Regular cardiac myocyte (primary cell): ENCODE measurements around the gene CD3E. TPM values are rescaled to one million over a fixed set of nuclear protein-coding genes. Genes with fewer than 3 reads are reported as not detected.

Experiments used
- total RNA-seq: library from RNA; depleted of rRNA; stranded (reverse); fragments of >200 nt; gene quantifications from 2 replicates; pipeline ENCODE4 v1.2.3, GENCODE V29; 2014

Gene CD3E
- not detected in 2 replicates for total RNA-seq

DNA sequence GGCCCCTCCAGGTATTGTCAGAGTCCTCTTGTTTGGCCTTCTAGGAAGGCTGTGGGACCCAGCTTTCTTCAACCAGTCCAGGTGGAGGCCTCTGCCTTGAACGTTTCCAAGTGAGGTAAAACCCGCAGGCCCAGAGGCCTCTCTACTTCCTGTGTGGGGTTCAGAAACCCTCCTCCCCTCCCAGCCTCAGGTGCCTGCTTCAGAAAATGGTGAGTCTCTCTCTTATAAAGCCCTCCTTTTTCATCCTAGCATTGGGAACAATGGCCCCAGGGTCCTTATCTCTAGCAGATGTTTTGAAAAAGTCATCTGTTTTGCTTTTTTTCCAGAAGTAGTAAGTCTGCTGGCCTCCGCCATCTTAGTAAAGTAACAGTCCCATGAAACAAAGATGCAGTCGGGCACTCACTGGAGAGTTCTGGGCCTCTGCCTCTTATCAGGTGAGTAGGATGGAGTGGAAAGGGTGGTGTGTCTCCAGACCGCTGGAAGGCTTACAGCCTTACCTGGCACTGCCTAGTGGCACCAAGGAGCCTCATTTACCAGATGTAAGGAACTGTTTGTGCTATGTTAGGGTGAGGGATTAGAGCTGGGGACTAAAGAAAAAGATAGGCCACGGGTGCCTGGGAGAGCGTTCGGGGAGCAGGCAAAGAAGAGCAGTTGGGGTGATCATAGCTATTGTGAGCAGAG, at the start of gene CD3E:
Gene CD3E (plus strand): TSS at position 163 of the 681 bp plus-strand sequence. CDS start 223 bp downstream, at position 386.

DNA sequence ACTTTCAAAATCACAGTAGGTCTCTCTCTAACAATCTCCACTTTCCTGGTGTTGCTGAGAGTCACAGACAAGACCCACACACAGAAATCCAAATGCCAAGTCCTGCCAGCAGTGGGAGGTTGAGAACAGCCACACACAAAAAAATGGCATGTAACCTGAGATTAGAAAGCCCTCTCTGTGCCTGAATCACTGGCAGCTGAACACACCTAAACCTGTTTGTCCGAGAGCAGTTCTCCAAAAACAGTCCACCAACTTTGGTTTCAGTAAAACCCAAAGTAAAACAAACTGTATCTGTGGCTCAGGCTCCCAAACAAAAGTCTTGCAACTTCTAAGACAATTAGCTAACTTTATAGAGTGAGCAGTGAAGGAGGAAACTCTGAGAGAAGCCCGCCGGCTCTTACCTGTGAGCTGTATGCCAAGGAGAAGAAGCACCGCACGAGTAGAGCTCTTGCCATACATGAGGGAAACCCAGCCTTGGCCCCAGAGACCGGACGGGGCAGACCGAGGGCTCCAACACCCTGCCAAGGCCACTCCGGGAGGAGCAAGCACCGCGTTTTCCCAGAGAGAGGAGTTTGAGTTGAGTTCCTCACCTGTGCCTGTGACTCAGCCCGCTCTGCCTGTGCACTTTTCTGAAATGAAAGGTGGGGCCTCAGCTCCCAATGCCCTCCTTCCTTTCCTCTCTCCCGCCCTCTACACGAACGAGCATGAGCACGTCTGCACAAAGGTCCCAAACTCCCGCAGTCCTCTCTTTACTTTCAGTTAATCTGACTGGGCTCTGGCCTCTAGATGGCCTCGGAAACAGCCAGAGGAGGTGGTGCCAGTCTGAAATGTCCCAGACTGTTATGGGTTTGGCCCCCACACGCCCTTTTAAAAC, 40.6 kb upstream of the CD3E start, which contains the start of gene MPZL2:
Gene MPZL2 (minus strand): TSS at position 603 of the 874 bp plus-strand sequence. CDS start 144 bp downstream, at position 459.

DNA sequence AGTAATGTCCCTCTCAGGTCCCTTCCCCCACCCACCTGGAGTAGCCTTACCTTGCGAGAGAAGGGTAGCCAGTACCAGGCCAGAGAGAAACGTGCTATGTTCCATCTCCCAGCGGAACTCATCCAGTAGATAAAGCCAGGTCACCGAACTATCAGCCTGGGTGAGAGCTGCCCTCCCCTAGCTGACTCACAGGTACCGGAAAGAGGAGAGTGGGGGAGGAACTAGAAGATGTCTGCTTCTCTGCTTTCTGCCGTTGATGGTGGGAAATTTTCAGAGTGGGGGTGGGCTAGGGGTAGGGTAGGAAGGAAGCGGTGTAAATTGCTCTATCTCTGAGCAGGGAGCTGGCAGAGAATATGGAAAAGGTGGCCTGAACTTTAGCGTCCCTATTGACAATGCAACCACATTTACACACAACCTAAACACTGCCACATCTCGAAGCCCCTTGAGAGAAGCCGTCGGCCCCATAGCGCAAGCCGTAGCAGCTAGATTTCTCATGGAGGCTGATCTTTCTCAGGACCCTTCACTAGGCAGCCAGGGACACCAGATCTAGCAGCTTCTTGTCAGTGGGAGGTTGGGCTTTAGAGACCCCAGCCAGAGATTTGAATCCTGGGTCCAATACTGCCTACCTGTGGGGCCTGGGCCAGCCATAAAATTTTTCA, 38.1 kb downstream of the CD3E start, which contains the start of gene CD3D:
Gene CD3D (minus strand): TSS at position 203 of the 659 bp plus-strand sequence. CDS start 98 bp downstream, at position 105.

DNA sequence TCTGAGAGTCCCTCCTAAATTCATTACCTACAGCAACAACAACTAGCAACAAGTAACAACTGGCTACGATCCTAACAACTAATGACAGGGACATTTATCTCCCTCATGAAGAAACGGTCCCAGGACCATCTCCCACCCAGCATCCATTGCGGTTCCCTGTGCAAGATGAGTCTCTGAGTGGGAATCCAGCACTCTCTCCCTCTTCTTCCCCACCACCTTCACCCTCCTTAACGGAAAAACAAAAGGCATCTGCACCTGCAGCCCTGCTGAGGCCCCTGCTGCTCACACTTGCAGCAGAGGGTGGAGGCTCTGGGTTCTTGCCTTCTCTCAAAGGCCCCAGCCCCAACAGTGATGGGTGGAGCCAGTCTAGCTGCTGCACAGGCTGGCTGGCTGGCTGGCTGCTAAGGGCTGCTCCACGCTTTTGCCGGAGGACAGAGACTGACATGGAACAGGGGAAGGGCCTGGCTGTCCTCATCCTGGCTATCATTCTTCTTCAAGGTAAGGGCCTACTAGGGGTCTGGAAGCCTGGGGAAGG, 39.5 kb downstream of the CD3E start, which contains the start of gene CD3G:
Gene CD3G (plus strand): TSS at position 364 of the 535 bp plus-strand sequence. CDS start 80 bp downstream, at position 444.

DNA sequence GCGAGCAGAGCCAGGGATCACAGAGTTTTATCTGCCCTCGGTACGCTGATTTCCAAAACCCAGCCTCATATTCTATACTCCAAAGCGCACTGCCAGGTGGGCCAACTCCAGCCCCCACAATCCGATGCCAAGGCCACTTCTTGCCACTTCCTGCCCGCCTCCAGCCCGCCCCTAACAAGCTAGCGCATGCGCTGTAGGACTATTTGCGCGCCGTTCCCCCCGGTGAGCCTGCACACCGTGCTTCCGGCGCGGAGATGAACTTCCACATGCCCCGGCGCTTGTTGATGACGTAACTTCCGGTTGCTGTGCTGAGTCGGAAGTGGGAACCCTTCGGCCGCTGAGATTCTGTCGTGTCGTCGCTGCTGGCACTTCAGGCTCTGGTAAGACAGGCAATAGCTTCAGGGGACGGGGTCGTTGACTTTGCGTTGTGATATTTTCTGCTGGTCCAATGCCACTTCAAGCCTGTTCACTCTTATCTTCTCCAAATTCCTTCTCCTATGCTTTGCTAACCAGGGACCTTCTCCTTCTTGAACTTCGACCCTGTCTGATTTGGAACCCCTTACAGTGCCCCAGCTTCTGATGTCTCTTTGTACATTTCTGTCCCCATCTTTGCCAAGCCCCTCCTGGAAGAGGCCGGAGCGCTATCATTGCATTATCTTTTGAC, 54.9 kb downstream of the CD3E start, which contains the start of gene UBE4A:
Gene UBE4A (plus strand): TSS at position 306 of the 664 bp plus-strand sequence. CDS start 5,481 bp downstream, outside the sequence.

Other genes with a start within 250 kb of the CD3E start
- under 0.01 TPM in 1 of 2 replicates, not detected in the other for gene TMPRSS4, start 227.7 kb upstream of the CD3E start, total RNA-seq
- gene SMIM35, start 217.8 kb upstream of the CD3E start, total RNA-seq: not detected in 2 replicates
- 0.28 TPM in 1 of 2 replicates, not detected in the other for gene SCN4B, start 151.9 kb upstream of the CD3E start, total RNA-seq
- not detected in 2 replicates for gene SCN2B, start 128.1 kb upstream of the CD3E start, total RNA-seq
- gene JAML, start 79.7 kb upstream of the CD3E start, total RNA-seq: not detected in 2 replicates
- gene MPZL3, start 52.4 kb upstream of the CD3E start, total RNA-seq: 1.3 and 2.0 TPM in 2 replicates
- 0.19 and 1.1 TPM in 2 replicates for gene MPZL2, start 40.4 kb upstream of the CD3E start, total RNA-seq
- gene CD3D, start 38.0 kb downstream of the CD3E start, total RNA-seq: not detected in 2 replicates
- not detected in 2 replicates for gene CD3G, start 39.6 kb downstream of the CD3E start, total RNA-seq
- gene UBE4A, start 54.9 kb downstream of the CD3E start, total RNA-seq: 33.3 and 36.0 TPM in 2 replicates
- gene ATP5MG, start 96.9 kb downstream of the CD3E start, total RNA-seq: 54.4 and 62.5 TPM in 2 replicates
- 12.8 and 20.9 TPM in 2 replicates for gene KMT2A, start 131.8 kb downstream of the CD3E start, total RNA-seq
- 0.58 and 1.7 TPM in 2 replicates for gene TTC36, start 222.7 kb downstream of the CD3E start, total RNA-seq
- 10.9 and 15.5 TPM in 2 replicates for gene TMEM25, start 226.5 kb downstream of the CD3E start, total RNA-seq